Activated naive CD4-positive, alpha-beta T cell (primary cell): Measurements from ENCODE around the gene LRIG3.
"Not testable (repeated sequence)": the region's sequence is repeated elsewhere in the genome, so short reads cannot be mapped to it uniquely, and the experiment has no call there.

Experiments used
- DNase-seq, 4 experiments: peaks; one replicate each; lab custom pipeline; 2025; lab: John Stamatoyannopoulos, UW

The LRIG3 gene

GRCh38 chr12:58920102-58920960 lies at the start of gene LRIG3:
TSS of gene LRIG3 (minus strand) at chr12:58920504. CDS start at chr12:58920235, 269 bp downstream.
- no peak for DNase-seq

- DNase-seq, result no peak
Measured at GRCh38 chr12:58969237-58969636, 48.9 kb upstream of the LRIG3 start.

GRCh38 chr12:58967561-58967960 lies 47.3 kb upstream of the LRIG3 start:
- DNase-seq, result no peak

GRCh38 chr12:58966939-58967338 lies 46.6 kb upstream of the LRIG3 start:
- DNase-seq, result no peak

GRCh38 chr12:58965568-58965967 lies 45.3 kb upstream of the LRIG3 start:
- DNase-seq, result no peak

GRCh38 chr12:58963844-58964243 lies 43.5 kb upstream of the LRIG3 start:
- no peak for DNase-seq

GRCh38 chr12:58961906-58962305 lies 41.6 kb upstream of the LRIG3 start:
- DNase-seq, result no peak

- DNase-seq, result no peak
Measured at GRCh38 chr12:58961166-58961565, 40.9 kb upstream of the LRIG3 start.

- DNase-seq, result no peak
Measured at GRCh38 chr12:58959639-58960300, 39.5 kb upstream of the LRIG3 start.

- no peak for DNase-seq
Measured at GRCh38 chr12:58957298-58957697, 37.0 kb upstream of the LRIG3 start.

GRCh38 chr12:58955849-58956248 lies 35.5 kb upstream of the LRIG3 start:
- no peak for DNase-seq

GRCh38 chr12:58954002-58954401 lies 33.7 kb upstream of the LRIG3 start:
- no peak for DNase-seq

GRCh38 chr12:58950739-58951100 lies 30.4 kb upstream of the LRIG3 start:
- DNase-seq, result no peak

- DNase-seq, result not testable (repeated sequence)
Measured at GRCh38 chr12:58949954-58950738, 29.8 kb upstream of the LRIG3 start.

- no peak for DNase-seq
Measured at GRCh38 chr12:58943079-58943478, 22.8 kb upstream of the LRIG3 start.

GRCh38 chr12:58942345-58942744 lies 22.0 kb upstream of the LRIG3 start:
- no peak for DNase-seq

- DNase-seq, result no peak
Measured at GRCh38 chr12:58939399-58940100, 19.2 kb upstream of the LRIG3 start.

- DNase-seq, result no peak
Measured at GRCh38 chr12:58938440-58938839, 18.1 kb upstream of the LRIG3 start.

- no peak for DNase-seq
Measured at GRCh38 chr12:58934528-58934927, 14.2 kb upstream of the LRIG3 start.

- DNase-seq, result no peak
Measured at GRCh38 chr12:58932806-58933681, 12.7 kb upstream of the LRIG3 start.

GRCh38 chr12:58931518-58931917 lies 11.2 kb upstream of the LRIG3 start:
- DNase-seq, result no peak
